Activated CD8-positive, alpha-beta memory T cell treated with anti-CD3 and anti-CD28 coated beads, Interleukin-2, amount 50 U/mL, for 24 hours (primary cell): ENCODE data around the gene COL4A2.
"Not testable (repeated sequence)": the region's sequence is repeated elsewhere in the genome, so short reads cannot be mapped to it uniquely, and the experiment has no call there.

Experiments used
- DNase-seq: peaks from one replicate; pipeline ENCODE4 v3.0.0-alpha.2; 2020; ENCODE audit errors: extremely low read depth

COL4A2 gene

DNA sequence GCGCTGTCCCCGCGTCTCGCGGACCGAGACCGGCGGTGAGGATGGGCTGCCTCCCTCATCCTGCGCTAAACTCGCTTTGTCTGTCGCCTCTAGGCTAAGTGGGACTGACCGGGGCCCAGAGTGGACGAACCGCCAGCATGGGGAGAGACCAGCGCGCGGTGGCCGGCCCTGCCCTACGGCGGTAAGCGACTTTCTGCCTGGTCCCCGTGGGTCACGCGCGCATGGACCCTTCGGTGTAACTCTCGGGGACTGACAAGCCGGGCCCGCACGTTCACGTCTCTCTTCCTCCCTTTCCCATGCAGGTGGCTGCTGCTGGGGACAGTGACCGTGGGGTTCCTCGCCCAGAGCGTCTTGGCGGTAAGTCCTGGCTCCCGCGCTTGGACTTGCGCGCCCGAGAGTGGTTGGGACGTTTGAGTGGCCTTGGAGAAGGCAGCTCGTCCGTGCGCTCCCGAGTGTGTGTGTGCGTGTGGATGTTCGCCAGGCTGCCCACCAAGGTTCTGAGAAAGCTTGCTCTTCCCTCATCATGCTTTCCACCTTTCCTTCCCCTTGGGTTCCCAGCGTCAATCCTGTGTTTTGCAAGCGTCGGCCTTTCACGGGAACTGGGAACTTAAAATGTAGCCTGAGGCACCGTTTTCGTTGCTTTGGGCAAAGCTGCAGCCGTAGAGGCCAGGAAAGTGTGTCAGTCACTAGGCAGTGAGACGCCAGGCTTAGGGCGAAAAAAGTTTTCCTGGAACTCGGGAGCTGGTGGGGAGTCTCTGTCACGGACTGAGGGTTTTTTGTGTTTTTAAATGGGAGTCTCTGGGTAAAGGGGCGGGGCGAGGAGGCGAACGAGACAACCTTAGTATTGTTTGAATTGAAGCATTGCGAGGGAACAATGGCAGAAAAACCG lies 927 bp downstream of the COL4A2 start:
- DNase-seq, result no peak

GRCh38 chr13:110308656-110309359 lies 1.7 kb downstream of the COL4A2 start:
- DNase-seq, result no peak

- no peak for DNase-seq
Measured at GRCh38 chr13:110309661-110310524, 2.8 kb downstream of the COL4A2 start.

DNA sequence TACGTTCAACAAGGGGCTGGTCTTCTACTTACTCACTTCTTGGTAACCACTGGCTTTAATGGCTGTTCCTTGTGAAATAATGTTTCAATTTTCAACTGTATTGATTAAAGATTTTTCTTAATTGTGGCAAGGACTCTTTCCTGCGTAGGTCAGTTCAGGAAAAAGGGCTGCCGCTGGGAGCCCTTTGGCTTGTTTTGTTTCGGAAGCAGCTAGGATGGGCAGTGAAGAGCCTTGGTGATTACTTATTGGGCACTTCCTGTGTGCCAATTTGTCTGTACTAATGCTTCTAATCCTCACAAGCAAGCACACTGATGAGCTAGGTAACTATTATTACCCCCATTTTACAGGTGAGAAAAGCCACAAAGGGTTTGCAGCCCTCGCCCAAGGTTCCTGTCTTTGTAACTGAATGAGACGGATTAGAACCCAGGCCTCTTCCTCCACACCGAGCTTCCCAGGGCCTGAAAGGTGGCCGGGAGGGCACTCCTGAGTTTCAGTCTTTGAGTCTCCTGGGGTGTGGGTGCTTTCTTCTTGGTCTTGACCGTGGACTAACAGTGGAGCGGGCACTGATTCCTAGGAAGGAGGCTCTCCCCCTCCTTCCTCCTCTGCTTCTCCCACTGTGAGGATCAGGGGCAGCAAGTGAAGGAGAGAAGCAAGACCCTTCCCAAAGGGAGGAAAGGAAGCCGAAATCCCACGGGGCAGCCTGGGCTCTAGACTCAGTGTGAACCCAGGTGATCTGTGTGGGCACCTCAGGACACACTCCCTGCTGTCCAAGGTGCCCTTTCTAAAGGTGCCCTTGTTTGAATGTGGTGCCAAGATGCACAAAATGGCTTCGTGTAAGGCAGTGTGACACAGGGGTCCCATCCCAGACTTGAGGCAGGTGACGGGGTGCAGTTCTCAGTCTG lies 3.7 kb downstream of the COL4A2 start:
- DNase-seq, result no peak

- no peak for DNase-seq
Measured at GRCh38 chr13:110311443-110312338, 4.6 kb downstream of the COL4A2 start.

DNA sequence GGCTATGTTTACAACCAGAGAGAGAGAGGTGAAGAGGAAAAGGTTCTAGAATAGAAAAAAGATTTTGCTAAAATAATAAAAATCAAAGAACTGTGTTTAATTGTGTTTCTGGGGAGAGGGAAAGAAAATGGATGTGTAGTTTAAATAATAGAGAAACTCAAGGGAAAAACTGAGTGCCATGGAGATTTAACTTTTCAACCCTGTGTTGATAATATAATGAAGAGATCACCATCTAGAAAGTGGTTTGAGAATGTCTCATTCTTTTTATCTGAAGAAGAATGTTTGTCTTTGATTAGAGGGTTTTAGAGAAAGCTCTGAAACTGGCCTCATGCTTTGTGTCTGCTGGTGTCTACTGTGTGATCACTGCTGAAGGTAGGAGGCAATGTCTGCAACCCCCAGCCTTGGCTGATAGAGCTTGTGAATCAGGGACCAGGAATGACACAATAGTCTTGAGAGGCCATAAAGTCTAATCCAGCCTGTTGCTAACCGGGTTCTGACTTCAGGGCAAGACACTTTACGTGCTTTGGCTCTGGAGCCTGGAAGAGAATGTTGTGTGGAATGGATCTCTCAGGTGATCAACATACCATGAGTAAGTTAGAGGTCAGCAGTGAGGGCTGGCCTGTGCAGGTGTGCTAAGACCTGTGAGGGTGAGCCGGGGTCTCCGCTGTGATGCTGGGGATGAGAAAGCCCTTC lies 5.4 kb downstream of the COL4A2 start:
- no peak for DNase-seq

GRCh38 chr13:110313261-110313660 lies 6.2 kb downstream of the COL4A2 start:
- DNase-seq, result not testable (repeated sequence)

DNA sequence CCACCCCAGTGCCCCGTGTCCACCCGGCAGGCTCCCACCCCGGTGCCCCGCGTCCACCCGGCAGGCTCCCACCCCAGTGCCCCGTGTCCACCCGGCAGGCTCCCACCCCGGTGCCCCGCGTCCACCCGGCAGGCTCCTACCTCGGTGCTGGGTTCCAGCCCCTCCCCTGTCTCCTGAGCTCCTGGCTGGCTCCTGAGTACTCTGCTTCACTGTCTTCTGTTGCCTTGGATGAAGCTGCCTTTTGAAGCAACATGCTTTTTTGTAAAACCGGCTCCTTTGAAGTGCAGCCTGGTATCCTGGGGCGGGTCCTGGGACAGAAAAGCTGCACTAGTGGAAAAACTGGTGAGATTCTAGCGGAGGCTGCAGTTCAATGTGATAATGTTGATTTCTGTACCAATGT lies 6.6 kb downstream of the COL4A2 start:
- not testable (repeated sequence) for DNase-seq

GRCh38 chr13:110314516-110315245 lies 7.6 kb downstream of the COL4A2 start:
- no peak for DNase-seq

- no peak for DNase-seq
Measured at GRCh38 chr13:110316196-110316595, 9.1 kb downstream of the COL4A2 start.

DNA sequence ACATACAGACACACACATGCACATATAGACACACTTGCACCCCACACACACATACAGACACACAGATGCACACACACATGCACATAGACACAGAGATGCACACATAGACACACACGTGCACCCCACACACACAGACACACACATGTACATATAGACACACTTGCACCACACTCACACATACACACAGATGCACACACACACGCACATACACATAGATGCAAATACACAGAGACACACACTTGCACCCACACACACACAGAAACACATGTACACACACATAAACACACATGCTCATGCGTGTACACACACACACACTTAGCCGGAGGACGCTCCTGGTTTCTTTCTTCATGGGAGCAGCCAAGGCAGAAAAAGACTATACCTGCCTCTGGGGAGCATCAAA lies 10.0 kb downstream of the COL4A2 start:
- no peak for DNase-seq

- no peak for DNase-seq
Measured at GRCh38 chr13:110317496-110318195, 10.6 kb downstream of the COL4A2 start.

GRCh38 chr13:110318920-110319319 lies 11.8 kb downstream of the COL4A2 start:
- DNase-seq, result no peak

DNA sequence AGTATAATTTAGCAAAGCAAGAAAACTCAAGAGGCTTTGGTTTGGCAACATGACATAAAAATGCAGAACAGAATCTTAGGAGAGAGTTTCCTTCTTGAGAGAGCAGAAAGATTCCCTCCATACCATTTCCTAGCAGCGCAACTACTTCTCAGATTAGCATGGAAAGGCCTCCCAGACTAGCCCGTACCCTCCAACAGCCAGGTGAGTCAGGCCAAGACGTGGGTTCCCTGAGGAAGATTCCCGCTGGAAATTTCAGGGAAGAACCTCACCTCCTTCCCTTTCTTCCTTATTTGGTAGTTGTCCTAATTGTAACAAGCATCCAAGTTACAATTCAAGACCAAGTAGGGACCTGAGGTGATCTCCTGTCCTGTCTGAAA lies 12.3 kb downstream of the COL4A2 start:
- DNase-seq, result no peak

DNA sequence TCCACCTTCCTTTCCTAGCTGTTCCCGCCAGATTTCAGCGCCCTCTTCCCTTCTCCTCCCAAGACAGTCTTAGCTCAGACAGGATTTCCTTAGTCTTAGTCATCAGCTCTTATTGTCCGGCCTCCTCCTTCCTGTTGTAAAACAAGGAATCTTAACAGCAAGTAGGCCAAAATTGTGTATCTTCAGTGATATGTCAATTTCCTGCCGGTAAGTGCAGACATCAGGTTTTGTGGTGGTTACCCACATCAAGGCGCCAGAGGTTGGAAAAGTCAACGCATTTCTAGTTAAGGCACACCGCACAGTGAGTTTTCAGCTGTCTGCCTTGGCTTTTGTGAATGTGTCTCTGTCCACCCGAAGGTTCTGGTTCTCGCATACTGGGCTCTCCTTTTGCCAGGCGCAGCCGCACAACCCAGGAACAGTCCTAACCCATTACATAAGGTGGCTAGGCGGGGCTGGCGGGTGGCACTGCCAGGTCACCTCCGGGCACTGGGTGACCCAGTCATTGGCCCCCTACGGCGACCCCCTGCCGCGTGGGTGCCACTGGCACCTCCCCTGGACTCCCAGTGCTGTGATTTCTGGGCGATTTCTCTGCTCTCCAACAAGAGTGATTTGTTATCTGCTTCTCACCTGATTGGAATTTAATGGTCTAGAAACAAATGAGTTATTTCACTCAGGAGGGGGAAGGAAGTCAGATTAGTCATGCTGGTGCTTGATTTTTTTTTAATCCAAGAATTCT lies 12.9 kb downstream of the COL4A2 start:
- no peak for DNase-seq

- DNase-seq, result no peak
Measured at GRCh38 chr13:110320645-110321044, 13.6 kb downstream of the COL4A2 start.

DNA sequence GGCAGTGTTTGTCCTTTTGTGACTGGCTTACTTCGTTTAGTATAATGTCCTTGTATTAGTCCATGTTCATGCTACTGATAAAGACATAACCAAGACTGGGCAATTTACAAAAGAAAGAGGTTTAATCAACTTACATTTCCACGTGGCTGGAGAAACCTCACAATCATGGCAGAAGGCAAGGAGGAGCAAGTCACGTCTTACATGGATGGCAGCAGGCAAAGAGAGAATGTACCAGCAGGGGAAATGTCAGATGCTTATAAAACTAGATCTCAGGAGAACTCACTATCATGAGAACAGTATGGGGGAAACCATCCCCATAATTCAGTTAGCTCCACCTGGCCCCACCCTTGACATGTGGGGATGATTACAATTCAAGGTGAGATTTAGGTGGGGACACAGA lies 14.5 kb downstream of the COL4A2 start:
- DNase-seq, result not testable (repeated sequence)
